HUES64 (cell line): ENCODE data around the gene TMEM108.
A peak's percentile ranks its signal among the peaks of the same experiment; 100 is the strongest.

Source experiments
- H3K27ac ChIP-seq: 2 replicates; pipeline ENCODE4 v1.7.0; 2013; ENCODE audit warnings: low read depth, low read length, inconsistent platforms
- H3K27me3 ChIP-seq: 2 replicates; pipeline ENCODE4 v1.6.1; 2013; ENCODE audit warnings: mild to moderate bottlenecking, low read length; ENCODE audit not compliant: insufficient read depth
- H3K36me3 ChIP-seq: 2 replicates; pipeline ENCODE4 v1.6.1; 2013; ENCODE audit warnings: mild to moderate bottlenecking, low read length; ENCODE audit not compliant: insufficient read depth
- H3K4me1 ChIP-seq: 2 replicates; pipeline ENCODE4 v1.6.1; 2013; ENCODE audit warnings: mild to moderate bottlenecking, low read length, moderate library complexity; ENCODE audit not compliant: insufficient read depth
- H3K4me3 ChIP-seq: 2 replicates; pipeline ENCODE4 v1.5.1; 2013; ENCODE audit warnings: mild to moderate bottlenecking, low read length, moderate library complexity
- H3K9ac ChIP-seq: 2 replicates; pipeline ENCODE4 v1.6.1; 2013; ENCODE audit warnings: mild to moderate bottlenecking, low read depth, low read length
- H3K9me3 ChIP-seq: 2 replicates; pipeline ENCODE4 v1.6.1; 2013; ENCODE audit warnings: low read depth, low read length; ENCODE audit not compliant: insufficient read depth
- WGBS: fragments of 150-250, 120-280 bp; methylation state at CpG from one replicate; pipeline ENCODE4 v1.1.7; 2013; ENCODE audit warnings: missing lambda C conversion rate; 5-methylcytosine and 5-hydroxymethylcytosine counted together

The TMEM108 gene

GRCh38 chr3:133025546-133025945 lies 12.6 kb upstream of the TMEM108 start:
- WGBS, result 94% methylated on average over 2 of the region's 3 CpGs
- H3K27ac ChIP-seq, result no peak overlapping the region
- no peaks in the 10 kb centered on the region for H3K36me3 ChIP-seq
- H3K9me3 ChIP-seq, result no peaks in the 10 kb centered on the region
- no peaks in the 10 kb centered on the region for H3K27me3 ChIP-seq
- no peak overlapping the region for H3K4me3 ChIP-seq
- H3K4me1 ChIP-seq, result no peaks in the 10 kb centered on the region
- H3K9ac ChIP-seq, result no peak overlapping the region

- no peak overlapping the region for H3K9ac ChIP-seq
- peaks cover 24% of the 10 kb centered on the region for H3K4me1 ChIP-seq
- H3K27ac ChIP-seq, result no peak overlapping the region
- H3K4me3 ChIP-seq, result no peak overlapping the region
- WGBS, result 74% methylated on average over 3 of the region's 3 CpGs
- no peaks in the 10 kb centered on the region for H3K9me3 ChIP-seq
- H3K27me3 ChIP-seq, result peaks cover 11% of the 10 kb centered on the region
- no peaks in the 10 kb centered on the region for H3K36me3 ChIP-seq
Measured at GRCh38 chr3:133032301-133032700, 5.9 kb upstream of the TMEM108 start.

- Histone ChIP-seq H3K36me3 (no peaks in the 10 kb centered on the region), H3K9me3 (no peaks in the 10 kb centered on the region), H3K4me3 (peak overlapping the region; percentile 78), H3K27ac (no peak overlapping the region), H3K4me1 (peaks cover 27% of the 10 kb centered on the region), H3K9ac (0 out of 2 replicates have a peak overlapping the region, but pooled peaks have one; percentile 6), H3K27me3 (peaks cover 34% of the 10 kb centered on the region)
- 94% methylated on average over 9 of the region's 9 CpGs for WGBS
Measured at GRCh38 chr3:133037436-133037835, 755 bp upstream of the TMEM108 start.

GRCh38 chr3:133038731-133039375 lies 662 bp downstream of the TMEM108 start:
- Histone ChIP-seq H3K4me1 (peaks cover 25% of the 10 kb centered on the region), H3K4me3 (peak overlapping the region; percentile 78), H3K9ac (peak overlapping the region; percentile 22), H3K9me3 (no peaks in the 10 kb centered on the region), H3K36me3 (no peaks in the 10 kb centered on the region), H3K27ac (no peak overlapping the region), H3K27me3 (peaks cover 34% of the 10 kb centered on the region)
- WGBS, result 3% methylated on average over 31 of the region's 31 CpGs

GRCh38 chr3:133040696-133041523 lies 2.7 kb downstream of the TMEM108 start:
- no peak overlapping the region for H3K9ac ChIP-seq
- H3K9me3 ChIP-seq, result no peaks in the 10 kb centered on the region
- no peak overlapping the region for H3K27ac ChIP-seq
- peaks cover 34% of the 10 kb centered on the region for H3K27me3 ChIP-seq
- H3K36me3 ChIP-seq, result no peaks in the 10 kb centered on the region
- 47% methylated on average over 6 of the region's 6 CpGs for WGBS
- H3K4me1 ChIP-seq, result peaks cover 8% of the 10 kb centered on the region
- H3K4me3 ChIP-seq, result no peak overlapping the region

- 46% methylated on average over 4 of the region's 6 CpGs for WGBS
- Histone ChIP-seq H3K4me1 (peaks cover 8% of the 10 kb centered on the region), H3K9ac (no peak overlapping the region; the same call in 1 of the 2 replicates), H3K4me3 (no peak overlapping the region), H3K9me3 (no peaks in the 10 kb centered on the region), H3K27me3 (peaks cover 31% of the 10 kb centered on the region), H3K36me3 (0 out of 2 replicates have a peak, but pooled peaks cover 6% of the 10 kb centered on the region), H3K27ac (no peak overlapping the region)
Measured at GRCh38 chr3:133041524-133041829, 3.3 kb downstream of the TMEM108 start.

GRCh38 chr3:133042778-133043177 lies 4.6 kb downstream of the TMEM108 start:
- 100% methylated on average over 1 of the region's 1 CpG for whole genome bisulfite sequencing
- peaks cover 18% of the 10 kb centered on the region for H3K27me3 ChIP-seq
- H3K9ac ChIP-seq, result no peak overlapping the region
- peaks cover 8% of the 10 kb centered on the region for H3K4me1 ChIP-seq
- no peak overlapping the region for H3K4me3 ChIP-seq
- H3K9me3 ChIP-seq, result no peaks in the 10 kb centered on the region
- no peak overlapping the region for H3K27ac ChIP-seq
- H3K36me3 ChIP-seq, result 0 out of 2 replicates have a peak, but pooled peaks cover 8% of the 10 kb centered on the region

- Histone ChIP-seq H3K9me3 (no peaks in the 10 kb centered on the region), H3K4me3 (no peak overlapping the region), H3K36me3 (0 out of 2 replicates have a peak, but pooled peaks cover 8% of the 10 kb centered on the region), H3K9ac (no peak overlapping the region), H3K4me1 (peaks cover 6% of the 10 kb centered on the region), H3K27me3 (no peaks in the 10 kb centered on the region), H3K27ac (no peak overlapping the region)
- no CpG with 5 or more reads among the region's 1 CpG for WGBS
Measured at GRCh38 chr3:133047980-133048379, 9.8 kb downstream of the TMEM108 start.

- no peak overlapping the region for H3K27ac ChIP-seq
Measured at GRCh38 chr3:133049491-133049890, 11.3 kb downstream of the TMEM108 start.

GRCh38 chr3:133050891-133051290 lies 12.7 kb downstream of the TMEM108 start:
- no peak overlapping the region for H3K9ac ChIP-seq
- no peaks in the 10 kb centered on the region for H3K27me3 ChIP-seq
- peaks cover 23% of the 10 kb centered on the region for H3K4me1 ChIP-seq
- H3K4me3 ChIP-seq, result no peak overlapping the region
- WGBS, result 95% methylated on average over 2 of the region's 2 CpGs
- H3K36me3 ChIP-seq, result 0 out of 2 replicates have a peak, but pooled peaks cover 8% of the 10 kb centered on the region
- H3K27ac ChIP-seq, result no peak overlapping the region
- no peaks in the 10 kb centered on the region for H3K9me3 ChIP-seq

More at GRCh38 chr3:133049491-133049890, 11.3 kb downstream of the TMEM108 start:
- Histone ChIP-seq H3K4me3 (no peak overlapping the region), H3K27me3 (no peaks in the 10 kb centered on the region), H3K4me1 (peaks cover 9% of the 10 kb centered on the region), H3K9ac (no peak overlapping the region), H3K9me3 (no peaks in the 10 kb centered on the region), H3K36me3 (0 out of 2 replicates have a peak, but pooled peaks cover 8% of the 10 kb centered on the region)
- whole genome bisulfite sequencing, result 85% methylated on average over 2 of the region's 2 CpGs

GRCh38 chr3:133053532-133053931 lies 15.3 kb downstream of the TMEM108 start:
- no peak overlapping the region for H3K9ac ChIP-seq
- H3K36me3 ChIP-seq, result no peaks in the 10 kb centered on the region
- WGBS, result 96% methylated on average over 1 of the region's 2 CpGs
- no peaks in the 10 kb centered on the region for H3K27me3 ChIP-seq
- no peaks in the 10 kb centered on the region for H3K9me3 ChIP-seq
- no peak overlapping the region for H3K4me3 ChIP-seq
- H3K27ac ChIP-seq, result no peak overlapping the region
- peaks cover 32% of the 10 kb centered on the region for H3K4me1 ChIP-seq
